Thymus (tissue), 11 donors: ENCODE measurements around the gene NBPF4. TPM values are rescaled to one million over a fixed set of nuclear protein-coding genes. Genes with fewer than 3 reads are reported as not detected.

Source experiments
- DNase-seq, 9 donors: peaks; one replicate each; pipeline ENCODE4 v3.0.0-alpha.2; 2013; ENCODE audit warnings: low spot score in 9 of 9, low read depth in 6 of 9, missing footprints in 1 of 9
- H3K27ac ChIP-seq, 2 donors: one replicate each; pipeline ENCODE4 v1.5.1; 2013; ENCODE audit warnings: control low read depth in 1 of 2, low read depth in 1 of 2, low read length in 1 of 2, mild to moderate bottlenecking in 1 of 2, moderate library complexity in 1 of 2
- H3K27me3 ChIP-seq, 2 donors: one replicate each; pipeline ENCODE4 v1.5.1; 2013; ENCODE audit warnings: low read length in 1 of 2; ENCODE audit not compliant: control insufficient read depth in 2 of 2, insufficient read depth in 1 of 2
- H3K36me3 ChIP-seq, 2 donors: one replicate each; pipeline ENCODE4 v1.5.1; 2013; ENCODE audit warnings: low read length in 1 of 2, mild to moderate bottlenecking in 1 of 2, moderate library complexity in 1 of 2; ENCODE audit not compliant: control insufficient read depth in 2 of 2, insufficient read depth in 2 of 2
- H3K4me1 ChIP-seq, 2 donors: one replicate each; pipeline ENCODE4 v1.5.1; 2013; ENCODE audit warnings: low read length in 2 of 2; ENCODE audit not compliant: control insufficient read depth in 2 of 2, insufficient read depth in 2 of 2
- H3K4me3 ChIP-seq, 2 donors: one replicate each; pipeline ENCODE4 v1.5.1; 2013; ENCODE audit warnings: low read length in 2 of 2, control low read depth in 1 of 2, mild to moderate bottlenecking in 1 of 2
- H3K9me3 ChIP-seq, 2 donors: one replicate each; pipeline ENCODE4 v1.5.1; 2013; ENCODE audit warnings: low read length in 1 of 2, mild to moderate bottlenecking in 1 of 2; ENCODE audit not compliant: control insufficient read depth in 2 of 2, insufficient read depth in 1 of 2
- WGBS: extraction: QIAGEN DNeasy Blood & Tissue Kit; methylation state at CpG from one replicate; pipeline ENCODE4 v1.1.7; 2013; 5-methylcytosine and 5-hydroxymethylcytosine counted together
- polyA plus RNA-seq: library from polyadenylated mRNA; stranded (reverse); fragments of 200-250 nt; gene quantifications from one replicate; pipeline ENCODE4 v1.2.3, GENCODE V29; 2013
- total RNA-seq: library from RNA; stranded (reverse); fragments of 120-200 nt; gene quantifications from one replicate; pipeline ENCODE4 v1.2.4, GENCODE V29; 2013
- donor health status: healthy.

NBPF4 gene
- total and polyA plus RNA-seq, 2 donors = 0.09 to 0.11 TPM

DNA sequence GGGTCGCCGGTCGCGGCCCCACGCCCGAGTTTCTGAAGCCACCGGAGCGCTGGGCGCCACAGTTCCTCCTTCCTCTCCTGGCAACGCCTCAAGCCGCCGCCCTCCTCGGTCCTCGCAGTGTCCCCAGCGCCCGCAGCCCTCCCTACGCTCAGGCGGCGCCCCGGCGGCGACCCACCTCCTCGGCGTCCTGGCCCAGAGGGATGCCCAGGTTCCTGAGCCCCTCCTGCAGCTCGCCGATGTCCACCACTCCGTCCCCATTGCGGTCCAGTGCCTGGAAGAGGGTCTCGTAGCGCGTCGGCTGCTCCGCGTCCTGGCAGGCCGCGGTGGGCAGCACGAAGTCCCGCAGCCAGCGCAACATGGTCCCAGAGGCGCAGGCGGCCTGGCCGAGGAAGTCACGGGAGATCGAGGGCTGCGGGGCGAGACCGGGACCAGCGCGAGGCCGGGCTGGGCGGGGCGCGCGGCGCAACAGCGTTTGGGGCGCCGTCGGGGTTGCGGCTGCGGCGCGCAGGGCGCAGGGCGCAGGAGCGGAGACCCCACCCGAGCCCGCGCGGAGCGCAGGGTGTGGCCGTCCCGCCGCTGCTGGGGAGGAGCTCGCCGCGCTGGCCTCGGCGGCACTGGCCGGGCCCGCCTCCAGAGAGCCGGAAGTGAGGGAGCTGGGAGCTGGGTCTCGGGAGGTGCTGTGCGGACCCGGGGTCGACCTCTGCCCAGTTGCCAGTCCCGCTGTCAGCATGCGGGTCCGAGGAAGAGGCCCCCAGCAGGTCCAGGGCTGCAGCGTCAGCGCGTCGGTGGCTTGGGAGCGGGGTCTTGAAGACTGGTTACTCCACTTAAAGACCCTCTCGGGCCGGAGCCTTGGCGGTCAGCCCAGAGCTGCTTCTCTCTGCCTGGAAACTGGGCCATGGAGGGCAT, 43.8 kb downstream of the NBPF4 start, which contains the start of gene SLC25A24:
TSS of gene SLC25A24 (minus strand) at position 563 of the 906 bp plus-strand sequence. CDS start at position 358, 205 bp downstream.
- H3K36me3 ChIP-seq = no peaks in the 10 kb centered on the region
- under 1% methylated on average over 97 of the region's 97 CpGs for WGBS

DNA sequence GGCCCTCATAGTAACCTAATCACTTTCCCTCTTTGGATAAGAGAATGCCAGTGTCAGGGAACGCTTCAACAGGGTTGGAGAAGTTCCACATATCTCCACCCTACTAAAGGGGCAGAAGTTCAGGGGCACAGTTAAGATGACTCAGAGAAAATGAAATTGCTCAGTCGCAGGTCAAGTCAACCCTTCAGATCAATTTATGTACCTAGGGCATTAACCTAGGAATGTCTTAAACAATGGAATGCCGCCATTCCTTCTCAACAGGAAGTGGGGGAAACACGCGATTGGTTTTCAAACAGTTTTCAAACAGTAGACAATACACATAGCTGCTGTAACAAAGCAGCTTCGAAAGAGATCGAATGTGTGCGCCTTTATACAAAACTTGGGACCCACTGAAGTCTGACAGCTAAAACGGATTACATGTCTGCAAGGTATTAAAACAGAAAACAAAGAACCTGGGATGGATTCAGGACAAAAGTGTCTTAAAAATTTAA, 44.6 kb downstream of the NBPF4 start:
- peaks cover 0 to 4% of the 10 kb centered on the region in 2 donors for H3K4me1 ChIP-seq
- no peaks in the 10 kb centered on the region for H3K36me3 ChIP-seq
- WGBS = 16% methylated on average over 9 of the region's 9 CpGs
- no peak overlapping the region for H3K27ac ChIP-seq
- H3K9me3 ChIP-seq = no peaks in the 10 kb centered on the region
- peak overlapping the region; percentile 69 to 94 for H3K4me3 ChIP-seq
- peak in 3 of 9 donors; percentile 6 to 28 (median 13) for DNase-seq
- H3K27me3 ChIP-seq = peaks cover 0 to 7% of the 10 kb centered on the region in 2 donors

More for the DNA sequence above, 43.8 kb downstream of the NBPF4 start, which contains the start of gene SLC25A24:
- peaks cover 0 to 7% of the 10 kb centered on the region in 2 donors for H3K27me3 ChIP-seq
- peak in 8 of 9 donors; percentile 22 to 75 (median 54) for DNase-seq
- peak within 1 kb of the TSS; percentile 28 to 81 for H3K27ac ChIP-seq
- H3K4me1 ChIP-seq = peaks cover 0 to 4% of the 10 kb centered on the region in 2 donors
- H3K4me3 ChIP-seq = peak within 1 kb of the TSS; percentile 69 to 94
- no peaks in the 10 kb centered on the region for H3K9me3 ChIP-seq

- no peak overlapping the region for H3K27ac ChIP-seq
- H3K27me3 ChIP-seq = no peaks in the 10 kb centered on the region
- H3K4me1 ChIP-seq = no peaks in the 10 kb centered on the region
- H3K36me3 ChIP-seq = peaks cover 0 to 10% of the 10 kb centered on the region in 2 donors
- WGBS = 100% methylated on average over 1 of the region's 1 CpG
- DNase-seq = no peak
- H3K9me3 ChIP-seq = peaks cover 0 to 9% of the 10 kb centered on the region in 2 donors
- no peak overlapping the region for H3K4me3 ChIP-seq
These were observed 49.8 kb downstream of the NBPF4 start for GRCh38 chr1:108194051-108194450.

- 98% methylated on average over 1 of the region's 1 CpG for WGBS
- H3K9me3 ChIP-seq = peaks cover 0 to 9% of the 10 kb centered on the region in 2 donors
- H3K27ac ChIP-seq = no peak overlapping the region
- peaks cover 0 to 10% of the 10 kb centered on the region in 2 donors for H3K36me3 ChIP-seq
- H3K4me1 ChIP-seq = no peaks in the 10 kb centered on the region
- no peak overlapping the region for H3K4me3 ChIP-seq
- no peak for DNase-seq
- no peaks in the 10 kb centered on the region for H3K27me3 ChIP-seq
These were observed 50.5 kb downstream of the NBPF4 start for GRCh38 chr1:108193333-108193732.

- peaks cover 0 to 9% of the 10 kb centered on the region in 2 donors for H3K9me3 ChIP-seq
- H3K4me3 ChIP-seq = no peak overlapping the region
- peaks cover 0 to 10% of the 10 kb centered on the region in 2 donors for H3K36me3 ChIP-seq
- WGBS = 98% methylated on average over 28 of the region's 28 CpGs
- no peaks in the 10 kb centered on the region for H3K27me3 ChIP-seq
- no peak for DNase-seq
- no peaks in the 10 kb centered on the region for H3K4me1 ChIP-seq
- H3K27ac ChIP-seq = no peak overlapping the region
These were observed 51.3 kb downstream of the NBPF4 start for GRCh38 chr1:108192581-108192980.

GRCh38 chr1:108190686-108191416, 53.0 kb downstream of the NBPF4 start:
- Histone ChIP-seq H3K4me3 (no peak overlapping the region), H3K4me1 (no peaks in the 10 kb centered on the region), H3K9me3 (peaks cover 0 to 9% of the 10 kb centered on the region in 2 donors), H3K27me3 (no peaks in the 10 kb centered on the region), H3K36me3 (peaks cover 0 to 10% of the 10 kb centered on the region in 2 donors), H3K27ac (no peak overlapping the region)
- WGBS = 97% methylated on average over 5 of the region's 5 CpGs
- no peak for DNase-seq

- peaks cover 0 to 10% of the 10 kb centered on the region in 2 donors for H3K36me3 ChIP-seq
- no peaks in the 10 kb centered on the region for H3K27me3 ChIP-seq
- WGBS = 93% methylated on average over 7 of the region's 7 CpGs
- H3K27ac ChIP-seq = no peak overlapping the region
- no peak for DNase-seq
- no peak overlapping the region for H3K4me3 ChIP-seq
- peaks cover 0 to 9% of the 10 kb centered on the region in 2 donors for H3K9me3 ChIP-seq
- no peaks in the 10 kb centered on the region for H3K4me1 ChIP-seq
These were observed 53.8 kb downstream of the NBPF4 start for GRCh38 chr1:108190001-108190634.

DNA sequence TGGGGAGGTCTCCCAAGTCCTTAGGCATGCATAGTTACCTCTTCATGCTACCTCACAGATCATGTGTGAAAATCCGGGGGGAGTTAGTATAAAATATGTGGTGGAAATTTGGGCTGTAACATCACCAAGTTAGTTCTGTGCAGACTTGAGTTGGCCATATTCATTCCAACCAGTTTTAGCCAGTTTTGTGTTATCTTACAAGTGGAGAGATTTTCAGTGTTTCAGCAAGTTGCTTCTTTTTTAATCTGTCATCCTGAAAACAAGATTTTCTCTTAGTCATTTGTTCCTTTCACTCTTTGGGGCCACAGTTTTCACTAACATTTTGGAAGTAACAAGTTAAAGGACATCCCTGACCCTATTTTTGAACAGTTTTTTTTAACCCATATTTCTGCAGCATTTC, 55.1 kb downstream of the NBPF4 start:
- Histone ChIP-seq H3K27ac (no peak overlapping the region), H3K4me1 (no peaks in the 10 kb centered on the region), H3K36me3 (peaks cover 0 to 10% of the 10 kb centered on the region in 2 donors), H3K4me3 (no peak overlapping the region), H3K27me3 (no peaks in the 10 kb centered on the region), H3K9me3 (peaks cover 0 to 9% of the 10 kb centered on the region in 2 donors)
- no peak for DNase-seq
- WGBS = 98% methylated on average over 1 of the region's 1 CpG
